Measurements from ENCODE around the gene CPNE5. TPM values are rescaled to one million over a fixed set of nuclear protein-coding genes. Genes with fewer than 3 reads are reported as not detected.

CPNE5 gene
- total RNA-seq, 4 donors from 2014 or later, result 3.0 to 8.3 (median 3.3) TPM; not detected in 1

GRCh38 chr6:36743032-36743431 is 96.2 kb downstream of the CPNE5 start:
- 51% methylated on average over 5 of the region's 5 CpGs; no CpG with 5 or more reads in 1 of the 2 donors for WGBS, 2 donors (ENCODE audit: low coverage in 1 of 2)
- Histone ChIP-seq H3K4me1 (peaks cover 17 to 37% (median 24%) of the 10 kb centered on the region in 4 donors), H3K9me3 (no peaks in the 10 kb centered on the region), H3K4me3 (peak overlapping the region in 1 of 4 donors; percentile 30), H3K27me3 (no peaks in the 10 kb centered on the region), H3K36me3 (no peaks in the 10 kb centered on the region), H3K27ac (peak overlapping the region; percentile 77 to 90 (median 82))
- TF ChIP-seq POLR2AphosphoS5 (IDR thresholded peaks at IDR 0.05) (peak in 2 of 3 donors; percentile 21 to 58), POLR2A (IDR thresholded peaks at IDR 0.05) (no peak)
- in situ Hi-C loops (cut with MboI; ENCODE audit: low pct_ligation_motif_present in 1 of 4, low pct_unique_long_range_greater_than_20kb in 1 of 4, low sequenced_read_pairs in 3 of 4) (no loop called here), intact Hi-C loops (cut with DNase I; ENCODE audit: low total_unique reads) (no loop called here)
- DNase-seq, result peak; percentile 50

- no peak for DNase-seq
- WGBS, 2 donors (ENCODE audit: low coverage in 1 of 2), result 95% methylated on average over 19 of the region's 19 CpGs; no CpG with 5 or more reads in 1 of the 2 donors
- in situ Hi-C loops (cut with MboI; ENCODE audit: low pct_ligation_motif_present in 1 of 4, low pct_unique_long_range_greater_than_20kb in 1 of 4, low sequenced_read_pairs in 3 of 4), result no loop called here
Measured at GRCh38 chr6:36742146-36742545, 97.1 kb downstream of the CPNE5 start.

GRCh38 chr6:36740818-36741179 is 98.4 kb downstream of the CPNE5 start:
- Histone ChIP-seq H3K36me3 (no peaks in the 10 kb centered on the region), H3K4me3 (no peak overlapping the region), H3K27me3 (no peaks in the 10 kb centered on the region), H3K9me3 (no peaks in the 10 kb centered on the region), H3K27ac (no peak overlapping the region), H3K4me1 (peaks cover 20 to 42% (median 27%) of the 10 kb centered on the region in 4 donors)
- in situ Hi-C loops (cut with MboI; ENCODE audit: low pct_ligation_motif_present in 1 of 4, low pct_unique_long_range_greater_than_20kb in 1 of 4, low sequenced_read_pairs in 3 of 4), result no loop called here
- DNase-seq, result no peak
- no peak for TF ChIP-seq POLR2AphosphoS5 (IDR thresholded peaks at IDR 0.05)
- no peak for TF ChIP-seq POLR2A (IDR thresholded peaks at IDR 0.05)
- no peak for TF ChIP-seq CTCF (IDR thresholded peaks at IDR 0.05)
- no peak for TF ChIP-seq EP300 (IDR thresholded peaks at IDR 0.05; ENCODE audit: low read depth)
- intact Hi-C loops (cut with DNase I; ENCODE audit: low total_unique reads), result no loop called here
- 87% methylated on average over 11 of the region's 11 CpGs; no CpG with 5 or more reads in 1 of the 2 donors for WGBS, 2 donors (ENCODE audit: low coverage in 1 of 2)

More at GRCh38 chr6:36742146-36742545, 97.1 kb downstream of the CPNE5 start:
- no peaks in the 10 kb centered on the region for H3K27me3 ChIP-seq
- no peaks in the 10 kb centered on the region for H3K36me3 ChIP-seq
- H3K4me3 ChIP-seq, result no peak overlapping the region
- intact Hi-C loops (cut with DNase I; ENCODE audit: low total_unique reads), result no loop called here
- H3K4me1 ChIP-seq, result peaks cover 17 to 37% (median 24%) of the 10 kb centered on the region in 4 donors
- TF ChIP-seq EP300 (IDR thresholded peaks at IDR 0.05; ENCODE audit: low read depth), result no peak
- TF ChIP-seq POLR2AphosphoS5 (IDR thresholded peaks at IDR 0.05), result no peak
- TF ChIP-seq POLR2A (IDR thresholded peaks at IDR 0.05), result no peak
- no peak for TF ChIP-seq CTCF (IDR thresholded peaks at IDR 0.05)
- H3K27ac ChIP-seq, result peak overlapping the region in 2 of 4 donors; percentile 77 to 81
- no peaks in the 10 kb centered on the region for H3K9me3 ChIP-seq

GRCh38 chr6:36739947-36740817 is 99.1 kb downstream of the CPNE5 start:
- no peak overlapping the region for H3K4me3 ChIP-seq
- in situ Hi-C loops (cut with MboI; ENCODE audit: low pct_ligation_motif_present in 1 of 4, low pct_unique_long_range_greater_than_20kb in 1 of 4, low sequenced_read_pairs in 3 of 4), result no loop called here
- H3K27me3 ChIP-seq, result no peaks in the 10 kb centered on the region
- H3K36me3 ChIP-seq, result no peaks in the 10 kb centered on the region
- TF ChIP-seq EP300 (IDR thresholded peaks at IDR 0.05; ENCODE audit: low read depth) (no peak), CTCF (IDR thresholded peaks at IDR 0.05) (no peak), POLR2AphosphoS5 (IDR thresholded peaks at IDR 0.05) (no peak), POLR2A (IDR thresholded peaks at IDR 0.05) (no peak)
- no peak overlapping the region for H3K27ac ChIP-seq
- intact Hi-C loops (cut with DNase I; ENCODE audit: low total_unique reads), result no loop called here
- WGBS, 2 donors (ENCODE audit: low coverage in 1 of 2), result 75 to 80% methylated on average over 3 to 13 of the region's 13 CpGs
- DNase-seq, result no peak
- H3K9me3 ChIP-seq, result no peaks in the 10 kb centered on the region
- H3K4me1 ChIP-seq, result peaks cover 25 to 48% (median 34%) of the 10 kb centered on the region in 4 donors

Measured in transverse colon (tissue), 4 donors.